Glomerular visceral epithelial cell (primary cell): Measurements from ENCODE around the gene SPATA16.
"Not testable (repeated sequence)": the region's sequence is repeated elsewhere in the genome, so short reads cannot be mapped to it uniquely, and the experiment has no call there.

Source experiments
- DNase-seq: peaks from one replicate; pipeline ENCODE4 v3.0.0-alpha.2; 2016; ENCODE audit errors: extremely low spot score

The SPATA16 gene, protein sequence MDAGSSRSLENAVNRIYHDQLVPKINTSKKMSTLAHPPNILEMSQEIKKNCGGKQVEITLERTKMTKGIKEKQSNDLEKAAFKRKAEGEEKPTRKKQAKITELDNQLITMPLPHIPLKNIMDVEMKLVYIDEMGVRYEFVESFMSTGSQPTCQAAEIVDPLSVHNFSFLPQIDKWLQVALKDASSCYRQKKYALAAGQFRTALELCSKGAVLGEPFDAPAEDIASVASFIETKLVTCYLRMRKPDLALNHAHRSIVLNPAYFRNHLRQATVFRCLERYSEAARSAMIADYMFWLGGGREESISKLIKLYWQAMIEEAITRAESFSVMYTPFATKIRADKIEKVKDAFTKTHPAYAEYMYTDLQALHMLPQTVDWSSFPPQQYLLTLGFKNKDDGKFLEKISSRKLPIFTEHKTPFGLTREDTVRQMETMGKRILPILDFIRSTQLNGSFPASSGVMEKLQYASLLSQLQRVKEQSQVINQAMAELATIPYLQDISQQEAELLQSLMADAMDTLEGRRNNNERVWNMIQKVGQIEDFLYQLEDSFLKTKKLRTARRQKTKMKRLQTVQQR

DNA sequence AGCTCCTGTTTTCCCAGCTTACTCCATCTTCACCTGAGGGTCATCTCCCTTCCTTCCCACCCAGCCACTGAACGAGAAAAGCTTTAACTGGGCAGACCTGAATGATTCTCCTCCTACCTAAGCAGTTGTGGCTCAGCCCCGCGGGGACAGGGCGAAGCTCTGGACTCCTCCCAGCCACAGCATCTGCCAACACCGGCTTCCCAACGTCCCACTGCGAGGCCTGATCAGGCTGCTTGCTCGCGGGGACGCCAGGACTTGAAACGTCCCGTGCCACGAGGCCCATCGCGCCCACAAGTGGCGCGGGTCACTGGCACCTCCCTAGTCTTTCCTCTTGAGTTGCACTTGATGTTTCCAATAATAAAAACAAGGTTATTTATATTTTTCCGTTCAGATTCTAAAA is at the start of gene SPATA16:
Gene SPATA16, minus strand, starts transcription at position 250 of the 400 bp plus-strand sequence. CDS start 23,504 bp downstream, outside the sequence.
- DNase-seq: no peak

DNA sequence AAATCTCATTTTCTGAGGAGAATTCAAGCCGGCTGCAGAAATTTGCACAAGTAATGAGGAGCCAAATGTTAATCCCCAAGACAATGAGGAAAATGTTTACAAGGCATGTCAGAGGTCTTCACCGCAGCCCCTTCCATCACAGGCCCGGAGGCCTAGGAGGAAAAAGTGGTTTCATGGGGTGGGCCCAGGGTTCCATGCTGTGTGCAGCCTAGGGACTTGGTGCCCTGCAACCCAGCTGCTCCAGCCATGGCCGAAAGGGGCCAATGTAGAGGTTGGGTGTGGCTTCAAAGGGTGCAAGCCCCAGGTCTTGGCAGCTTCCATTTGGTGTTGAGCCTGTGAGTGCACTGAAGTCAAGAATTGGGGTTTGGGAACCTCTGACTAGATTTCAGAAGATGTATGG is 42.0 kb upstream of the SPATA16 start:
- DNase-seq: not testable (repeated sequence)

DNA sequence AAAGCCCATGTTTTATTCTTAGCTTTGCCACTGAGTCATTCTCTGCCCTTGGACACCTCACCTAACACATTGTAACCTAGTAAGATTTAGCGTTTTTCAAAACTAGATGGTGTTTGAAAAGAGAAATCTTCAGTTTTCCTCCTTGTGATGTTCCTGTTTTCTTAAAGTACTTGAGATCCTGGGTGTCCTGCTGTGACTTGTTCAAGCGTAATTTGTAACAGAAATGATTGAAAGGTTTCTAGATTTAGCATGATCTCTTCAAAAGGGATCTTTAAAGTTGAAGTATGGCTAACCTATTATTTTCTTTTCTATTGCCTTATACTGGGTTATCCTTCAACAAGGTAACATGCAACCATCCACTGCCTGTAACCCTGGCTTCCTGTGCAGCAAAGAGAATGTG is 32.6 kb upstream of the SPATA16 start:
- DNase-seq: no peak

DNA sequence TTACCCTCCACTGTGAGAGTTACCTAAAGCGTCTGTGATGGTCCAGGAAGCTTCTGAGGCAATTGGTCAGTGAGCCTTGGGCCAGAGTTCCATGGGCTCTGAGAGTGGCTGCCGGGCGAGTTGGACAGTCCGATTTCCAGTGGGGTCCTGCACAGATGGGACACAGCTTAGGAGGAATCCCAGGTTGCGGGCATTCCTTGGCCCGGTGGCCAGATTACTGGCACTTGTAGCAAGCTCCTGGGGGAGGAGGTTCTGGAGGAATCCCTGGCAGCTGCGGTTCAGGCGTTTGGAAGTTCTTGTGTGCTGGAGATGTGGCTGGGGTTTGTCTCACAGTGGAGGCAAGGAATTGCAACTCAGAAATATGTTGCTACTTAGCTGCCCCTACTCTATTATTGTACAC is 18.1 kb upstream of the SPATA16 start:
- not testable (repeated sequence) for DNase-seq

DNA sequence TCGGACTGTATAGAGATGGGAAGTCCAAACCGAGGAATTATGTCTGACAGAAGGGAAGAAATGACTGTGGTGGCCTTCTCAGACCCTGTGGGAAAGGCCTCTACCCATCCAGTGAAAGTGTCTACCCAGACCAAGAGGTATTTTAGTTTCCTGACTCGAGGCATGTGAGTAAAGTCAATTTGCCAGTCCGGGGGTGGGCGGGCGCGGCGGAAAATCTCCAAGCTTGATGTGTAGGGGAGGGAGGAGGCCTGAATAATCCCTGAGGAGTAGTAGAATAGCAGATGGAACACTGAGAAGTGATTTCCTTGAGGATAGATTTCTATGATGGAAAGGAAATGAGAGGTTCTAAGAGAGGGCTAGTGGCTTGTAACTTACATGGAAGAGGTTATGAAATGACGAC is 15.5 kb upstream of the SPATA16 start:
- DNase-seq: not testable (repeated sequence)

DNA sequence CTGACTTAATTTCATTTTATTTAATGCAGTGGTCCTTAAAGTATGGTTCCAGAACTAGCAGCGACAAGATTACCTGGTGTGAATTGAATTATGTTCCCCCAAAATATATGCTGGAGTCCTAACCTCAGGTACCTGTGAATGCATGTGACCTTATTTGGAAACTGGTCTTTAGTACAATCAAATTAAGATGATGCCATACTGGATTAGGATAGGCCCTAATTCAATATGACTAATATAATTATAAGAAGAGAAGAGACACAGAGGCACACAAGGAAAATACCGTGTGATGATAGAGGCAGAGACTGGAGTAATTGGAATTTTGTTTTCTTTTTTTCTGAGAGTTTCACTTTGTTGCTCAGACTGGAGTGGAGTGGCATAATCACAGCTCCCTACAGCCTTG is 12.6 kb upstream of the SPATA16 start:
- no peak for DNase-seq

DNA sequence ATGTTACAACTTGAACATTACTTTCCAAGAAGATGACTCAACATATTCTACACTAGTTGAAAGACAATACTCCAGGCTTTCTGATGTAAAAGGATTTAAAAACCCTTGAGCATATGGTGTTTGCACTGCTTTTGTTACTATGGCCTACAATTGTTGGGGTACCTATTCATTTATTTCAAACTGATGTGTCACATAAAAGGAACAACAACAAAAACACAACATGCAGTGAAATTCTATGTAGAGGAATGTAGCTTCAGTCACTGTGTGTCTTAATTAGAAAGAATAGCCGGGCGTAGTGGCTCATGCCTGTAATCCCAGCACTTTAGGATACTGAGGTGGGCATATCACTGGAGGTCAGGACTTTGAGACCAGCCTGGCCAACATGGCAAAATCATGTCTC is 1.6 kb downstream of the SPATA16 start:
- DNase-seq: no peak

DNA sequence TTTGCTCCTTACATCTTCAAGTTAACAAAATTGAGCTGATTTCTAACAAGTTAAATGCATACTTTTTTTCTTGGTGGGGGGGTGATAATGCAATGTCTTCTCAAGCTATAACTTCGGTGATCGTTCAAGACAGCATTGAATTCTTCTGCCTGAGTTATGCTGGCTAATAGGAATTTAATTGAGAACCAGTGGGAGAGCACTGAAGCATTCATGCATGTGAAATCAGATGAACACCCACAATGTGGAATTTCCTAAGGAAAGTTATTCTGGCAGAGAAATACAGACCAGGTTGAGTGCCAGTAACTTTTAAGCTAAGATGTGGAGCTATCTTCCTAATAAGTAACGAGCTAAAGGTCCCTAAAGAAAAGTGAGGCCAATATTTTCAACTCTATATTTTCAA is 3.0 kb downstream of the SPATA16 start:
- peak; percentile 64 for DNase-seq

DNA sequence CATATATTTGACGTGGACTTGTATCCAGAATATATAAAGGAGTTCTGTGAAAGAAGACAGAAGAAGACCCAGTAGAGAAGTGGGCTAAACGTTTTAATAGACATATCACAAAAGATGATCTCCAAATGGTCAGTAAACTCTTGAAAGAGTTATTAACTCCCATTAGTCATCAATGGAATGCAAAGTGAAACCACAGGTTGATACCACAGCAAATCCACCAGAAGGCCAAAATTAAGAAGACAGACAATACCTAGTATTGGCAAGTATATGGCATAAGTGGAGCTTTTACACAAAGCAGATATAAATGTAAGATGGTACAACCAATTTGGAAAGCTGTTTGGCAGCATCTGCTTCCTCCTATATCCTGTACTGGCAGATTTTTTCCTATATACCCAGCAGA is 6.0 kb downstream of the SPATA16 start:
- DNase-seq: peak; percentile 44

DNA sequence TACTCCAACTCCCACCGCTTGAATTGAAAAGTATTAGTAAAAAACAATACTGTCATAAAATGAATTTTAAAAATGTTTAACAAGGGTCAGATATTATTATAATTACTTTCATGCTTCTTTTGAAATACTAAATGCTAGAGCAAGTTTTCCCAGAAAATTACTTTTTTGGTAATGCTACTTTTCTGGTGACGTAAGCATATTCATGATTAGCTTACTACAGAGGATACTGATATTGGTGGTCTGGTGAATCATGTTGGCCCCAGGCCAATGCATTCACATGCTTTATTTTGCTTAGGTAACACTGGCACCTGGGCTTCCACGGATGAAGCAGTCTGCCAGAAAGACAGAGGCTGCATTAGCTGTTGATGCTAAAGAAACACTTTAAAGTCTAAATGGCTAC is 12.4 kb downstream of the SPATA16 start:
- DNase-seq: no peak

DNA sequence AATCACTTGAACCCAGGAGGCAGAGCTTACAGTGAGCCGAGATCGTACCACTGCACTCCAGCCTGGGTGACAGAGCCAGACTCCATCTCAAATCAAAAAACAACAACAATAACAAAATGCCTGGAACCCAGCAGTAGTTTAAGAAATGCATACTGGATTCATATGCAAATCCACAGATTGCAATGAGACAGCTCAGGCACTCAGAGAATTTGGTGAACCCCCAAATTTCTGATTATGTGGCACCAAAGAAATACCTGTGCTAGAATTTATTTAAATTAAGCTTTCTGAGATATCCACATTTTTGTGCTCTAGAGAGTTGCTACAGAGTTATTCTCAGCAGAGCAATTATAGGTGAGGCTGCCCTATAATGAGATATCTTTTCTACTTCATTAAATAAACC is 29.7 kb downstream of the SPATA16 start:
- no peak for DNase-seq

DNA sequence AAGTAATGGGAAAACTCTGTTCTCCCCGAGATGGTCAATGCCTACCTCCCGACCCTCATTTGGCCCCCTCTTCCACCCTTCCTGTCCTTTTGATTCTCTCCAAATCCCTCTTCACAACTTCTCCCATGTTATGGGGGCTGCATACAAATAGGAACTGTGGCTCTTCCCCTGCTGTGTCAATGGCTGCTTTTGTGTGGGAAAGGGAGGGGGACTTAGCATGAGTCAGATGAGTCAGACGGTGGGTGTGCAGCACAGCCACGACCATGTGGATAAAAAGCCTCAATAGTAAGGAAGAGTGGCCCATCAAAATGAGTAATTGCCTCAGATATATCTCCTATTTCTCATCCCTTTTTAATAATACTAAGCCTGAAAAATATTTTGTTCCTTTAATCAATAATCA is 31.9 kb downstream of the SPATA16 start:
- DNase-seq: no peak

DNA sequence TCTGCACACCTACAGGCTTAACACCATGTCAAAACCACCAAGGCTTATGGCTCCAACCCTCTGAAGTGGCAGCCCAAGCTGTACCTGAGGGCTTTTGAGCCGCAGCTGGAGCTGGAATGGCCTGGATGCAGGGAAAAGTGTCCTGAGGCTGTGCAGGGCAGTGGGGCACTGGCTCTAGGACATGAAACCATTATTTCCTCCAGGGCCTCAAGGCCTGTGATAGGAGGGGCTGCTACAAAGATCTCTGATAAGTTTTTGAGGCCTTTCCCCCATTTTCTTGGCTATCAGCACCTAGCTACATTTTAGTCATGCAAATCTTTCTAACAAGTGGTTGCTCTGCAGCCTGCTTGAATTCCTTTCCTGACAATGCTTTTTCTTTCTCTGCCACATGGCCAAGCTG is 37.6 kb downstream of the SPATA16 start:
- DNase-seq: no peak

DNA sequence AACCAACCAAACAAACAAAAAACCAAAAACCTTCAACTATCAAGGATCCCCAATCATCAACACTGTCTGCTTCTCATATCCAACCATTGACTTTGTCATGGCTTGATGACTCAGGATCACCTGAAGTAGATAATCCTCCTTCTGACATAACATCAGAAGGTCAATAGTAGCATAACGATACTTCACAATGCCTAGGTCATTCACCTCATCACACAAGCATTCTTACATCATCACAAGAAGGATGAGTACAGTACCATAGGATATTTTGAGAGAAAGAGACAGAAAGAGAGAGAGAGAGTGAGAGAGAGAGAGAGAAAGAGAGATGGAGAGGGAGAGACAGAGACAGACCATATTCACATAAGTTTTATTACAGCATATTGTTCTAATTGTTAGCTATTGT is 42.1 kb downstream of the SPATA16 start:
- DNase-seq: no peak

DNA sequence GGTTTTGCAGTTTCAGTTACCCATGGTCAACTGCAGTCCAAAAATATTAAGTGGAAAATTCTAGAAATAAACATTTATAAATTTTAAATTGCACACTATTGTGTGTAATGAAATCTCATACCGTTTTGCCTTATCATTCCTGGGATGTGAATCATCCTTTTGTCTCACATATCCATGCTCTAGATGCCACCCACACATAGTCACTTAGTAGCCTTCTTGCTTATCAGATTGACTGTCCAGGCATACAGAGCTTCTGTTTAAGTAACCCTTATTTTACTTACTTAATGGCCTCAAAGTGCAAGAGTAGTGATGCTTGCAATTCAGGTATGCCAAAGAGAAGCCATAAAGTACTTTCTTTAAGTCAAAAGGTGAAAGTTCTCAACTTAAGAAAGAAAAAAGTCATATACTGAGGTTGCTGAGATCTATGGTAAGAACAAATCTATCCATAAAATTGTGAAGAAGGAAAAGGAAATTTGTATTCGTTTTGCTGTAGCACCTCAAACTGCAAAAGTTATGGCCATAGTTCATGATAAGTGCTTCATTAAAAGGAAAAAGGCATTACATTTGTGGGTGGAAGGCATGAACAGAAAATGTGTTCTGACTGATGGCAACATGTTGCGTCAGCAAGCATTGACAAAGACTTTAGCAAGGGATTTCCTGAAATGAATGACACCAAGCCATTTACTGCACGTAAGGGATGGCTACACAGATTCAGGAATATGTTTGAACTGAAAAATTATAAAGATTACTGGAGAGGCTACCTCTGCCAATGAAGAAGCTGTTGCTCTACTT is 43.8 kb downstream of the SPATA16 start:
- peak; percentile 1 for DNase-seq

DNA sequence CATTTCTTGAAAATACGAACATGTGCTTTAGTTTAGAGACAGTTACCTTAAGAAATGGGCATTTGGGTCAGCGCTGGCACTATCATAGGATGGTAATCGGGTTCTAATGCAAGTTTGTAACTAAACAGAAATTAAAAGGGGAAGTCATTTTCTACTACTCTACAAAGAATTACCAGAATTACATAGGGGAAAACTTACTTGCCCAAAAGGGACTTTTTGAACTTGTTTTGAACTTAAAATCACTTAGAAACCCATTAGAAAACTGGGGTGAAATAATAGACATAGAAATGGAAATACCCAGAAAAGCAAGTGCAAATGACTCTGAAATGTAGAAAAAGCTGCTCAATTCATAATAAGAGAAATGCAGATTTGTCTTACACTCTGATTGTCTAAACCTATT is 44.9 kb downstream of the SPATA16 start:
- no peak for DNase-seq

DNA sequence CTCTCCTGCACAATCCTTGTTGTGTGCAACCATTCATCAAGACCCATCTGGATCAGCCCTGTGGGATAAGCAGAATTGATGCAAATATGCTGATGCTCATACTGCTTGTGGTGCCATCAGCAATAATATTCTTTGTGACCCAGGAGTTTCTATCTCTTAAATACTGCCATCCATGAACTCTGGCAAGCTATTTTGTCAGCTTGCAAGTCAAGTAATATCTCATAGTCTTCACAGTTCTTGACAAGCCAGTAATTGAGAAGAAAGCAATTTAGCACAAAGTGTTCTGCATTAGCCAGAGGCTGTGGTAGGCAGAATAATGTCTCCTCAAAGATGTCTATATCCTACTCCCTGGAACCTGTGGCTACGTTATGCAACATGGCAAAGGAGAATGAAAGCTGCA is 49.0 kb downstream of the SPATA16 start:
- DNase-seq: no peak

DNA sequence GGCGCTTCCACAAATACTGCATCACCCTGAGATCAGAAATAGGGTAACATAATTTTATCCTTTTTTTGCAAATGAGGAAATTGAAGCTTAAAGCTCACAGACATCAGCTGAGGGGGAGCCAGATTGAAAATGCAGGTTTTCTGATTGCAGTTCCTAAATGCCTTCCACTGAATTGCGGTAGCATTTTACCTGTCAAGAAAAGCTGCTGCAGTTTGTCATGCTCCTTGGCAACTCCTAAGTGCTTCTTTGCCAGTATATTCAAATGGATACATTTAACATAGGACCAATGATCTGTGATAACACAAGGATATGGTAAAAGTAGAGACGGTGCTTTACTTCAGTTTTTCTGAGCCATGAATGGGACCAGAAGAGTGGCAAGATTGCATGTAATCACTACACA is 50.5 kb downstream of the SPATA16 start:
- no peak for DNase-seq

DNA sequence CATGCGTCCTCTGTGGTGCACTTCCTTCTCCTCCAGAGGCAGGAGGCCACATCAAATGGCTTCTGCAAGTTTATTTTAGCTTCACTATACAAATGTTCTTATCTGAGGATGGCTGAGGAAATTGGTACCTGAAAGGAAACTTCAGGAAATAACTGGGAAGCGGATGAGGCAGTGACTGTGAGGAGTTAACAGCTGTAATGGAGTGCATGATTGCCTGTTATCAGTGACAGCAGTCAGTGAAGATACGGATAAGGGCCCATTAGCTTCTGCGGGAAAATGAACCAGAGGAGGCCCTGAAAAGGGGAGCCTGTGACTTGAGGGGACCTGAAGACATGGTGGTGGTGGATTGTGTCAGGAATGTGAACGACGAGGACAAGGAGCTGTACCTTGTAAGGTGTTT is 51.8 kb downstream of the SPATA16 start:
- DNase-seq: no peak

DNA sequence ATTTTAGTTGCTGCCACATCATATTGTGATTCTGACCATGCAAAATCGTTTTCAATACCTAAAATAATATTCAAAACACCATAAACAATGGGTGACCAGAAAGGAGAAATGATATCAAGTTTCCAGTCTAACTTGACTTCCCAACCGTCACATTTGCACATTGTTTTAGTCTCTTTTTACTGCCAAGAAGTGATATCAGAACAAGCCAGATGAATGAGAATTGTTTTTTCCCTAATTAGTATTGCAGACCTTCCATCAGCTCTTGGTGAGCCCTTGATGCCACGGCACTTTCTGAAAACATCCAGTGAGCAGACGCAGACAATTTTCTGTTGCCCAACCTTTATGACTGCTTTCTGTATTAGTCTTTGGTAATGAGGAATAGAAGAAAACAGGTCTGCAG is 62.5 kb downstream of the SPATA16 start:
- DNase-seq: no peak

DNA sequence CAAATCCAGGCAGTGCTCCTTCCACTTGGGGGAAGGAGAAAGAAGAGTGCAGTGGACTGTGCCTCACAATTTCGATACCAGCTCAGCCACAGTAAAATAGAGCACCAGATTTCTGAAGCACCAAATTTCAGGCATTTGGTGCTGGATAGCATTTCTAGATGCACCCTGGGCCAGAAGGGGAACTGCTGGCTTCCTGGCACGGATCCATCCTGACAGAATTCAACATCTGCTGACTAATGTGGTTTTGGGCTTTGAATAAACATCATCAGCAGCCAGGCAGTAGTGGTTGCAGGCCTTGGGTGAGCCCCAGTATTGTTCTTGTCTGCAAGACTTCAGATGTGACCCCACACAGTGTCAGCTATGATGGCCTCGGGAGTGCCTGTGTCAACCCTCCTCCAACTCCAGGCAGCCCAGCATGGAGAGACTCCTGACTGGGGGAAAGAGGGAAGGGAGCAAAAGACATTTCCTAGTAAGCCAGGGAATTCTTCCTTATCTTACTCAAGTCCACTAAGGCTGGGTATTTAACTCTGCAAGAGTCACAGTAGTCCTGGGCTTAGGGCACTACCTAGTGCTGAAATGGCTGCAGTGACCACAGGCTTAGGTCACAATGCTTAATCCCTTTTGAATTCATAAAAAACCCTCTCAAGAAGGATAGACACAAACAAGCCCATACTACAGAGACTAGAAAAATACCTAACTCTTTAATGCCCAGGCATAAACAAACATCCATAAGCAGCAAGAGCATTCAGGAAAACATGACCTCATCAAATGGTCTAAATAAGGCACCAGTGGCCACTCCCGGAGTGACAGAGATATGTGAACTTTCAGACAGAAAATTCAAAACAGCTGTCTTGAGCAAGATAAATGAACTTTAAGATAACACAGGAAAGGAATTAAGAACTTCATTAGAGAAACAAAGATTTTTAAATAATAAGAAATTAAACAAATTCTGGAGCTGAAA is 74.7 kb downstream of the SPATA16 start:
- DNase-seq: peak; percentile 51

DNA sequence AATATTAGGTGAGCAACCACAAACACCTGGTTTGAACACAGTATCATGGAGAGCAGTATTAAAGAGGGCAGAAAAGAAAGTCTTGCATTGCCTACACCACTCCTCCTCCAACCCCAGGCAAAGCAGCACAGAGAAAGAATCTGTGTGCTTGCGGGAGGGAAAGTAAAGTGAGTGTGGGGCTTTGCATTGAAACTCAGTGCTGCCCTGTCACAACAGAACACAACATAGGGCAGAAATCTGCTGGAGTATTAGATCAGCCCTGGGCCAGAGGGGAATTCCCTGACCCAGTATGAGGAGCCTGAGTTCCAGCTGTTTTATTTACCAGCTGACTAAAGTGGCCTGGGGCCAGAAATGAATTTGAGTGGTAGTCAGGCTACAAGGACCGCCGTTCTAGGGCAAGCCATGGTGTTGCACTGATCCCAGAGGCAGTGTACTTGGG is 75.5 kb downstream of the SPATA16 start:
- DNase-seq: peak; percentile 22
